Measurements from ENCODE around the gene ZCCHC3. TPM values are rescaled to one million over a fixed set of nuclear protein-coding genes. Genes with fewer than 3 reads are reported as not detected.
A peak's percentile ranks its signal among the peaks of the same experiment; 100 is the strongest.

The ZCCHC3 gene
- polyA plus RNA-seq, 2 of the 4 experiments (the other 2 are of a cell fraction), result 17.4 to 17.7 TPM

DNA sequence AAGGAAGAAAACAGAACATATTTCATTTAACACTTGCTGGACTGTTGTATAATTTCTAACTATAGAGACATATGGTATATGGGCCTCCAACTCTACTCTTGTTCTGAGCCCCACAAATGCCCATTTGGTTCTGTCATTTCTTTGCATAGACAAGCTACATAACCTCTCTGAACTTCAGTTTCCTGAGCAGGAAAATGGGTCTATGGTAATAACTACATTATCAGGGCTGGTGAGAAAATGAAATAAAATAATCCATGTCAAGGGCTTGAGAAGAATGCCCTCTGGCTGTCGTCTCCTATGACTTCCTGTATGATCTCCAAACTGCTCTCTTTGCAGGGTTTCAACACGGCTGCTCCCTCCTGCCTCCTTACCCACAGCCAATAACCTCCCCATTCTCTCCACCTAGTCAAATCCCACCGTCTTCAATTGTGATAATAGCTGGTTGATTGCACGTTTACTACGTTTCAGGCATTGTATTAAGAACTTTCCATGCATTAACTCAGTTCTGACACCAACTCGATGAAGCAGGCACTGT, 12.0 kb downstream of the ZCCHC3 start:
- POLR2A ChIA-PET, result interaction anchor here (0.9 kb wide), 1 partner anchor 11 kb away, joined by 3 read pairs; the partner anchor contains the start of gene ZCCHC3
- no peak overlapping the region for H3K27ac ChIP-seq
- H3K4me1 ChIP-seq, result peaks cover 6% of the 10 kb centered on the region
- H3K4me2 ChIP-seq, result no peak overlapping the region
- CTCF ChIA-PET, result interaction anchor here (0.6 to 2.5 kb wide), 4 partner anchors 9 to 97 kb away, joined by 4 to 9 read pairs (median 6); no protein-coding TSS in a partner anchor
- FAIRE-seq (peak; percentile 32), DNase-seq (ENCODE audit: low read depth in 1 of 2, low spot score in 1 of 2) (no peak), ATAC-seq (peak in 1 of 2 experiments; percentile 24; a peak in 2 of 6 replicates)
- TF ChIP-seq ESRRA (IDR thresholded peaks at IDR 0.05; ENCODE audit: borderline replicate concordance, low read length) (no peak), HEYL (CRISPR knock-in tag; IDR thresholded peaks at IDR 0.05) (no peak), HOXB13 (CRISPR knock-in tag; IDR thresholded peaks at IDR 0.05; ENCODE audit: low read depth) (no peak), FOSL2 (IDR thresholded peaks at IDR 0.05) (no peak), FOSL2 (CRISPR knock-in tag; IDR thresholded peaks at IDR 0.05) (no peak), ZC3H11A (IDR thresholded peaks at IDR 0.05) (no peak)
- TF ChIP-seq, protein P1, sequence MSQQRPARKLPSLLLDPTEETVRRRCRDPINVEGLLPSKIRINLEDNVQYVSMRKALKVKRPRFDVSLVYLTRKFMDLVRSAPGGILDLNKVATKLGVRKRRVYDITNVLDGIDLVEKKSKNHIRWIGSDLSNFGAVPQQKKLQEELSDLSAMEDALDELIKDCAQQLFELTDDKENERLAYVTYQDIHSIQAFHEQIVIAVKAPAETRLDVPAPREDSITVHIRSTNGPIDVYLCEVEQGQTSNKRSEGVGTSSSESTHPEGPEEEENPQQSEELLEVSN (IDR thresholded peaks at IDR 0.05; ENCODE audit: borderline replicate concordance, low read depth), result no peak
- TF ChIP-seq, protein P2, sequence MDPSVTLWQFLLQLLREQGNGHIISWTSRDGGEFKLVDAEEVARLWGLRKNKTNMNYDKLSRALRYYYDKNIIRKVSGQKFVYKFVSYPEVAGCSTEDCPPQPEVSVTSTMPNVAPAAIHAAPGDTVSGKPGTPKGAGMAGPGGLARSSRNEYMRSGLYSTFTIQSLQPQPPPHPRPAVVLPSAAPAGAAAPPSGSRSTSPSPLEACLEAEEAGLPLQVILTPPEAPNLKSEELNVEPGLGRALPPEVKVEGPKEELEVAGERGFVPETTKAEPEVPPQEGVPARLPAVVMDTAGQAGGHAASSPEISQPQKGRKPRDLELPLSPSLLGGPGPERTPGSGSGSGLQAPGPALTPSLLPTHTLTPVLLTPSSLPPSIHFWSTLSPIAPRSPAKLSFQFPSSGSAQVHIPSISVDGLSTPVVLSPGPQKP (IDR thresholded peaks at IDR 0.05; ENCODE audit: low read depth, low read length), result no peak
- H3K9me3 ChIP-seq, result no peaks in the 10 kb centered on the region
- no peak overlapping the region for H3K4me3 ChIP-seq
- WGBS (ENCODE audit: missing lambda C conversion rate), result 63% methylated on average over 6 of the region's 6 CpGs

DNA sequence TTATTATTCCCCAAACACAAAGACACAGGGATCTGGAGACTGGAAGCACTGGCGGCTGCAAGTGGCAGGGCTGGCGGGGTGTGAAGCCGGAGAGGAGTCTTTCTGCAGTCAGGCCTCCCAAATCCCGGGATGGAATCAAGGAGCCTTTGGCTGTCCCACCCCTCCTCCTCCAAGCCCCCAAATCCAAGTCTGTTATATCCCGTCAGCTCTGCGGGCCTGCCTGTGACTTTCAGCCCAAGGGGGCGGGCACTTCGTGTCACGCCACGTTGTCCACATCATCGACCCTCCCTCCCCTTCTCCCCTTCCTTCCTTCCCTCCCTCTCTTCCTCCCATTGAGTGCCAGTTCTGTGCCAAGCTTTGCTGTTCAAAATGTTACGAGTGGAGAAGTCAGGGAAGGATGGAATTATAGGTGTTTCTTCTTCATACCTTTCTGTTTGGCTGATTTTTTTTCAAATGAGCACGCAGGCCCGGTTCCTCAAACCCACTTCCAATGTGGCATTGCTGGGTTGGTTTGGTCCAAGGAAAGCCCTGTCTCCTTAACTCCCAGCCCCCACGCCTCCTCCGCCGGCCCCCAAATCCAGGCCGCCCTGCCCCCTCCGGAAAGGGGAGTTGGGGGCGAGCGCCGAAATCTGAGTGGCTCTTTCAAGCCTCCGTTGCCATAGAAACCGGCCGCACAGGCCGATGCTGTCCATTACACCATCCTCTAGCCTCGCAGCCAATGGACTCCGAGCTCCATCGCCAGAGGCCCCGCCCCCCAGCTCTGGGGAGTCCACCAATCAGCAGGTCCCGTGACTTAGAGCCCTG, 12.7 kb downstream of the ZCCHC3 start:
- ChIA-PET CTCF (interaction anchor here (0.6 to 2.5 kb wide), 4 partner anchors 10 to 96 kb away, joined by 4 to 9 read pairs (median 6); no protein-coding TSS in a partner anchor), POLR2A (interaction anchor here (0.9 kb wide), 1 partner anchor 12 kb away, joined by 3 read pairs; the partner anchor contains the start of gene ZCCHC3)
- Histone ChIP-seq H3K4me2 (no peak overlapping the region), H3K9me3 (no peaks in the 10 kb centered on the region), H3K4me3 (no peak overlapping the region), H3K27ac (no peak overlapping the region), H3K4me1 (peaks cover 6% of the 10 kb centered on the region)
- ATAC-seq (peak in 1 of 2 experiments; percentile 81; a peak in 3 of 6 replicates), FAIRE-seq (no peak), DNase-seq (ENCODE audit: low read depth in 1 of 2, low spot score in 1 of 2) (peak in 1 of 2 experiments; percentile 73)
- WGBS (ENCODE audit: missing lambda C conversion rate), result 85% methylated on average over 31 of the region's 31 CpGs
- TF ChIP-seq, protein P3, sequence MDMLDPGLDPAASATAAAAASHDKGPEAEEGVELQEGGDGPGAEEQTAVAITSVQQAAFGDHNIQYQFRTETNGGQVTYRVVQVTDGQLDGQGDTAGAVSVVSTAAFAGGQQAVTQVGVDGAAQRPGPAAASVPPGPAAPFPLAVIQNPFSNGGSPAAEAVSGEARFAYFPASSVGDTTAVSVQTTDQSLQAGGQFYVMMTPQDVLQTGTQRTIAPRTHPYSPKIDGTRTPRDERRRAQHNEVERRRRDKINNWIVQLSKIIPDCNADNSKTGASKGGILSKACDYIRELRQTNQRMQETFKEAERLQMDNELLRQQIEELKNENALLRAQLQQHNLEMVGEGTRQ (IDR thresholded peaks at IDR 0.05), result no peak
- TF ChIP-seq EHF (CRISPR knock-in tag; IDR thresholded peaks at IDR 0.05) (no peak), MYC (IDR thresholded peaks at IDR 0.05; ENCODE audit: borderline replicate concordance, low read length) (no peak), NR3C1 (IDR thresholded peaks at IDR 0.05) (no peak), RFX5 (IDR thresholded peaks at IDR 0.05) (no peak), JUN (IDR thresholded peaks at IDR 0.05) (no peak)

DNA sequence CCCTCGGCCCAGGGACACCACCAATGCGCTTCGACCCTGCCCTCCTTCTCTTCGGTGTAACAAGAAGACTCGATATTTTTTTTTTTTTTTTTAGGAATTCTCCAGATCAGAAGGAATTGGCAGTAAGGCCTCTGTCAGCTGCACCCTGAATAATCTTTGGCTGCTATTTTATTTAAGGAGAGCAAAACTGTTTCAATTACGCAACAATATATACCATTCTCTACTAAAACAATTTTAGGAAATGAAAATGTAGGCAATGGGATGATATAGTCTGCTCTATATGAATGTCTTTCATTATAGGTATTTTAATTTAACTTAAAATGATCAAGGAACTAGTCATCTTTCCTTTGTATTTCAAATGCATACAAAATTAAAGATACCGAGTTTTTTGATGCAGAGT, 13.3 kb downstream of the ZCCHC3 start:
- no peak for FAIRE-seq
- H3K4me1 ChIP-seq, result peaks cover 6% of the 10 kb centered on the region
- ChIA-PET CTCF (interaction anchor here (1.8 to 2.5 kb wide), 3 partner anchors 10 to 13 kb away, joined by 5 to 9 read pairs (median 6); no protein-coding TSS in a partner anchor), POLR2A (no interaction called here)
- no peak overlapping the region for H3K4me3 ChIP-seq
- no peak for DNase-seq (ENCODE audit: low read depth in 1 of 2, low spot score in 1 of 2)
- H3K4me2 ChIP-seq, result no peak overlapping the region
- TF ChIP-seq, protein P4, sequence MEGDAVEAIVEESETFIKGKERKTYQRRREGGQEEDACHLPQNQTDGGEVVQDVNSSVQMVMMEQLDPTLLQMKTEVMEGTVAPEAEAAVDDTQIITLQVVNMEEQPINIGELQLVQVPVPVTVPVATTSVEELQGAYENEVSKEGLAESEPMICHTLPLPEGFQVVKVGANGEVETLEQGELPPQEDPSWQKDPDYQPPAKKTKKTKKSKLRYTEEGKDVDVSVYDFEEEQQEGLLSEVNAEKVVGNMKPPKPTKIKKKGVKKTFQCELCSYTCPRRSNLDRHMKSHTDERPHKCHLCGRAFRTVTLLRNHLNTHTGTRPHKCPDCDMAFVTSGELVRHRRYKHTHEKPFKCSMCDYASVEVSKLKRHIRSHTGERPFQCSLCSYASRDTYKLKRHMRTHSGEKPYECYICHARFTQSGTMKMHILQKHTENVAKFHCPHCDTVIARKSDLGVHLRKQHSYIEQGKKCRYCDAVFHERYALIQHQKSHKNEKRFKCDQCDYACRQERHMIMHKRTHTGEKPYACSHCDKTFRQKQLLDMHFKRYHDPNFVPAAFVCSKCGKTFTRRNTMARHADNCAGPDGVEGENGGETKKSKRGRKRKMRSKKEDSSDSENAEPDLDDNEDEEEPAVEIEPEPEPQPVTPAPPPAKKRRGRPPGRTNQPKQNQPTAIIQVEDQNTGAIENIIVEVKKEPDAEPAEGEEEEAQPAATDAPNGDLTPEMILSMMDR (IDR thresholded peaks at IDR 0.05), result no peak
- TF ChIP-seq CEBPB (IDR thresholded peaks at IDR 0.05) (peak in 1 of 2 experiments; percentile 45; a peak in 2 of 4 replicates), TFCP2L1 (CRISPR knock-in tag; IDR thresholded peaks at IDR 0.05) (no peak)
- H3K9me3 ChIP-seq, result no peaks in the 10 kb centered on the region
- ATAC-seq, result no peak
- no peak overlapping the region for H3K27ac ChIP-seq
- 86% methylated on average over 7 of the region's 7 CpGs for WGBS (ENCODE audit: missing lambda C conversion rate)
